ENCODE measurements around the gene TRAF3IP1. TPM values are rescaled to one million over a fixed set of nuclear protein-coding genes. Genes with fewer than 3 reads are reported as not detected.
A peak's percentile ranks its signal among the peaks of the same experiment; 100 is the strongest.

TRAF3IP1 gene
- total and polyA plus RNA-seq, 2 of the 13 experiments (the other 11 are each of a cell fraction or from before 2014, with no cell fraction given), result 4.1 to 12.9 TPM

DNA sequence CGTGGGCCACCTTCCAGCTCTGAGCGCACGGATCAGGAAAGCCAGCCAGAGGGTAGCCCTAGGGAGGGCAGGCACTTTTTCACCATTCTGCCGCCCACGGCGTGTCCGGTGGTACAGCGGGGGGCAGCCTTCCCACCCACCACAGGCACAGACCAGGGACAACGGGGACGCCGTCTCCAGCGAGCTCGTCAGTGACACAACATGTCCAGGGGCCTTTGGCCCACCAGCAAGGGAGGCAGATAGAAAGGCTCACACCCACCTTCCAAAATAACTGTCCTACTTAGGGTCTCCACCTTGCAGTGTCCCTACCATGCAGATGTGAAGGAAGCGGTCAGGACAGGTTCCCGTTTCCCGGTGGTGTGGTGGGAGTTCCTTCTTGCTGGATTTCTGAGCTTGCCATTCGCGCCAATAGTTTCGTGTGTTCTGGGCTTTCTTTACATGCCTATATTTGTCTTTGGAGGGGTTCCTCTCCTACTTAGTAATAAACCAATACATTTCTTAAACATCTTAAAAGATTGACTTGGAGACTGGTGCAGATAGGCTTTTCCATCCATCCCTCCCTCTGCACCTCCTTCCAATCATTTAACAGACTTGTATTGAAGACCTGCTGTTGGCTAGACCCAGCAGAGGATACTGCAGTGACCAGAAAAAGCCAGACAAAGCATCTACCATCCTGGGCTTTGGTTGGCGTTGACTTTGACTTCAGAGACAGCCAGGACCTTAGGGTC is 107.3 kb downstream of the TRAF3IP1 start (continued):
- TF ChIP-seq, protein P1, sequence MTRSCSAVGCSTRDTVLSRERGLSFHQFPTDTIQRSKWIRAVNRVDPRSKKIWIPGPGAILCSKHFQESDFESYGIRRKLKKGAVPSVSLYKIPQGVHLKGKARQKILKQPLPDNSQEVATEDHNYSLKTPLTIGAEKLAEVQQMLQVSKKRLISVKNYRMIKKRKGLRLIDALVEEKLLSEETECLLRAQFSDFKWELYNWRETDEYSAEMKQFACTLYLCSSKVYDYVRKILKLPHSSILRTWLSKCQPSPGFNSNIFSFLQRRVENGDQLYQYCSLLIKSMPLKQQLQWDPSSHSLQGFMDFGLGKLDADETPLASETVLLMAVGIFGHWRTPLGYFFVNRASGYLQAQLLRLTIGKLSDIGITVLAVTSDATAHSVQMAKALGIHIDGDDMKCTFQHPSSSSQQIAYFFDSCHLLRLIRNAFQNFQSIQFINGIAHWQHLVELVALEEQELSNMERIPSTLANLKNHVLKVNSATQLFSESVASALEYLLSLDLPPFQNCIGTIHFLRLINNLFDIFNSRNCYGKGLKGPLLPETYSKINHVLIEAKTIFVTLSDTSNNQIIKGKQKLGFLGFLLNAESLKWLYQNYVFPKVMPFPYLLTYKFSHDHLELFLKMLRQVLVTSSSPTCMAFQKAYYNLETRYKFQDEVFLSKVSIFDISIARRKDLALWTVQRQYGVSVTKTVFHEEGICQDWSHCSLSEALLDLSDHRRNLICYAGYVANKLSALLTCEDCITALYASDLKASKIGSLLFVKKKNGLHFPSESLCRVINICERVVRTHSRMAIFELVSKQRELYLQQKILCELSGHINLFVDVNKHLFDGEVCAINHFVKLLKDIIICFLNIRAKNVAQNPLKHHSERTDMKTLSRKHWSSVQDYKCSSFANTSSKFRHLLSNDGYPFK (CRISPR knock-in tag; IDR thresholded peaks at IDR 0.05; ENCODE audit: borderline replicate concordance), result no peak
- TF ChIP-seq ZNF260 (CRISPR knock-in tag; IDR thresholded peaks at IDR 0.05; ENCODE audit: borderline replicate concordance, low read depth) (no peak), ZNF446 (CRISPR knock-in tag; IDR thresholded peaks at IDR 0.05) (no peak), TBL1XR1 (IDR thresholded peaks at IDR 0.05; ENCODE audit: borderline replicate concordance, low read length, partially characterized antibody) (no peak), MXI1 (IDR thresholded peaks at IDR 0.05; ENCODE audit: borderline replicate concordance, low read depth, low read length) (no peak), ZNF484 (CRISPR knock-in tag; IDR thresholded peaks at IDR 0.05; ENCODE audit: borderline replicate concordance, low read depth) (no peak), ZNF205 (CRISPR knock-in tag; IDR thresholded peaks at IDR 0.05) (no peak), POLR2A (IDR thresholded peaks at IDR 0.05; ENCODE audit: insufficient read depth in 1 of 2, low read depth in 2 of 2, low read length in 2 of 2) (no peak; a peak in 1 of 4 replicates), CEBPB (IDR thresholded peaks at IDR 0.05; ENCODE audit: borderline replicate concordance, low read depth, low read length) (no peak), NCOA1 (CRISPR knock-in tag; IDR thresholded peaks at IDR 0.05) (no peak; the same call in 1 of the 2 replicates), ZNF83 (CRISPR knock-in tag; IDR thresholded peaks at IDR 0.05; ENCODE audit: borderline replicate concordance) (0 out of 2 replicates have a peak, but pooled peaks have one; percentile 1), FOXC1 (CRISPR knock-in tag; IDR thresholded peaks at IDR 0.05; ENCODE audit: borderline replicate concordance) (peak; percentile 20; the same call in 1 of the 2 replicates)
- TF ChIP-seq, protein P2, sequence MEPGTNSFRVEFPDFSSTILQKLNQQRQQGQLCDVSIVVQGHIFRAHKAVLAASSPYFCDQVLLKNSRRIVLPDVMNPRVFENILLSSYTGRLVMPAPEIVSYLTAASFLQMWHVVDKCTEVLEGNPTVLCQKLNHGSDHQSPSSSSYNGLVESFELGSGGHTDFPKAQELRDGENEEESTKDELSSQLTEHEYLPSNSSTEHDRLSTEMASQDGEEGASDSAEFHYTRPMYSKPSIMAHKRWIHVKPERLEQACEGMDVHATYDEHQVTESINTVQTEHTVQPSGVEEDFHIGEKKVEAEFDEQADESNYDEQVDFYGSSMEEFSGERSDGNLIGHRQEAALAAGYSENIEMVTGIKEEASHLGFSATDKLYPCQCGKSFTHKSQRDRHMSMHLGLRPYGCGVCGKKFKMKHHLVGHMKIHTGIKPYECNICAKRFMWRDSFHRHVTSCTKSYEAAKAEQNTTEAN (CRISPR knock-in tag; conservative IDR thresholded peaks at IDR 0.05), result no peak
- TF ChIP-seq, protein P3, sequence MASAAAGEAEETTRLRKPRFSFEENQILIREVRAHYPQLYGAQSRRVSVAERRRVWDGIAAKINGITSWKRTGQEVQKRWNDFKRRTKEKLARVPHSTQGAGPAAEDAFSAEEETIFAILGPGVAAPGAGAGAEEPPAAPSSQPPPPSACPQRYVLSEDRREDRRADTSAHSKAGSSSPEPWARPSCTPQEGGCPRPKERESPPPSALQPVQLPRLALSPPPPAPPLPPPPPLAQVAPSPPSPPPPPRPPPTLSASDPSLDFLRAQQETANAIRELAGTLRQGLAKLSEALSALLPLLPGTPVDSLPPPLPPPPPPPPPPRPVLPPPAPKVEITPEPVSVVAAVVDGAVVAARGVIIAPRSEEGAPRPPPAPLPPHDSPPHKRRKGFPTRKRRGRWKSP (CRISPR knock-in tag; IDR thresholded peaks at IDR 0.05), result no peak
- TF ChIP-seq, protein P4, sequence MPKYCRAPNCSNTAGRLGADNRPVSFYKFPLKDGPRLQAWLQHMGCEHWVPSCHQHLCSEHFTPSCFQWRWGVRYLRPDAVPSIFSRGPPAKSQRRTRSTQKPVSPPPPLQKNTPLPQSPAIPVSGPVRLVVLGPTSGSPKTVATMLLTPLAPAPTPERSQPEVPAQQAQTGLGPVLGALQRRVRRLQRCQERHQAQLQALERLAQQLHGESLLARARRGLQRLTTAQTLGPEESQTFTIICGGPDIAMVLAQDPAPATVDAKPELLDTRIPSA (CRISPR knock-in tag; IDR thresholded peaks at IDR 0.05; ENCODE audit: borderline replicate concordance), result no peak
- TF ChIP-seq, protein P5, sequence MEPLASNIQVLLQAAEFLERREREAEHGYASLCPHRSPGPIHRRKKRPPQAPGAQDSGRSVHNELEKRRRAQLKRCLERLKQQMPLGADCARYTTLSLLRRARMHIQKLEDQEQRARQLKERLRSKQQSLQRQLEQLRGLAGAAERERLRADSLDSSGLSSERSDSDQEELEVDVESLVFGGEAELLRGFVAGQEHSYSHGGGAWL (CRISPR knock-in tag; IDR thresholded peaks at IDR 0.05), result no peak
- TF ChIP-seq, protein P6, sequence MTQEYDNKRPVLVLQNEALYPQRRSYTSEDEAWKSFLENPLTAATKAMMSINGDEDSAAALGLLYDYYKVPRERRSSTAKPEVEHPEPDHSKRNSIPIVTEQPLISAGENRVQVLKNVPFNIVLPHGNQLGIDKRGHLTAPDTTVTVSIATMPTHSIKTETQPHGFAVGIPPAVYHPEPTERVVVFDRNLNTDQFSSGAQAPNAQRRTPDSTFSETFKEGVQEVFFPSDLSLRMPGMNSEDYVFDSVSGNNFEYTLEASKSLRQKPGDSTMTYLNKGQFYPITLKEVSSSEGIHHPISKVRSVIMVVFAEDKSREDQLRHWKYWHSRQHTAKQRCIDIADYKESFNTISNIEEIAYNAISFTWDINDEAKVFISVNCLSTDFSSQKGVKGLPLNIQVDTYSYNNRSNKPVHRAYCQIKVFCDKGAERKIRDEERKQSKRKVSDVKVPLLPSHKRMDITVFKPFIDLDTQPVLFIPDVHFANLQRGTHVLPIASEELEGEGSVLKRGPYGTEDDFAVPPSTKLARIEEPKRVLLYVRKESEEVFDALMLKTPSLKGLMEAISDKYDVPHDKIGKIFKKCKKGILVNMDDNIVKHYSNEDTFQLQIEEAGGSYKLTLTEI (CRISPR knock-in tag; conservative IDR thresholded peaks at IDR 0.05), result no peak
